ENCODE measurements around the gene XRCC3.

GRCh38 chr14:103698380-103699260, 16.6 kb downstream of the XRCC3 start:
- no peak for TF ChIP-seq POLR2A (IDR thresholded peaks at IDR 0.05)
- TF ChIP-seq CTCF (IDR thresholded peaks at IDR 0.05) = no peak
